ENCODE measurements around the gene EDNRA.

Gene EDNRA

DNA sequence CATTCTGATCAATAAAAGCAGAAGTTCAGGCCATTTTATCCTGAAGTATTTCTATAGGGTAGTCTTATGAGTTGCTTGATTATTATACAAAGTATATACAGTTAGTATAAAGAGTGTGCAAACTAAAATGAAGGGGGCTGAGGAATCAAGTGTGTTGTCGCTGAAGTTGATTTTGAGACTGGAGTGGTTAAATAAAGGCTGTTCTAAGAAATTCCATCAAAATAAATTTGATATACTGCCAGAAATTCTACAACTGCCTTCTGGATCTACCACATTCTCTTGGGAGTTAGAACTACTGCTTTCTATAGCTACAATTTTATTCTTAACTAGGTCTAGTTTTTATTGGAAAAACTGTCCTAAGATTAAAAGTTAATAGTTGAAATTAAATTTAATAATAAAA lies 12.4 kb downstream of the EDNRA start:
- TF ChIP-seq ZFX (IDR thresholded peaks at IDR 0.05; ENCODE audit: borderline replicate concordance) = no peak
- TF ChIP-seq, protein P1, sequence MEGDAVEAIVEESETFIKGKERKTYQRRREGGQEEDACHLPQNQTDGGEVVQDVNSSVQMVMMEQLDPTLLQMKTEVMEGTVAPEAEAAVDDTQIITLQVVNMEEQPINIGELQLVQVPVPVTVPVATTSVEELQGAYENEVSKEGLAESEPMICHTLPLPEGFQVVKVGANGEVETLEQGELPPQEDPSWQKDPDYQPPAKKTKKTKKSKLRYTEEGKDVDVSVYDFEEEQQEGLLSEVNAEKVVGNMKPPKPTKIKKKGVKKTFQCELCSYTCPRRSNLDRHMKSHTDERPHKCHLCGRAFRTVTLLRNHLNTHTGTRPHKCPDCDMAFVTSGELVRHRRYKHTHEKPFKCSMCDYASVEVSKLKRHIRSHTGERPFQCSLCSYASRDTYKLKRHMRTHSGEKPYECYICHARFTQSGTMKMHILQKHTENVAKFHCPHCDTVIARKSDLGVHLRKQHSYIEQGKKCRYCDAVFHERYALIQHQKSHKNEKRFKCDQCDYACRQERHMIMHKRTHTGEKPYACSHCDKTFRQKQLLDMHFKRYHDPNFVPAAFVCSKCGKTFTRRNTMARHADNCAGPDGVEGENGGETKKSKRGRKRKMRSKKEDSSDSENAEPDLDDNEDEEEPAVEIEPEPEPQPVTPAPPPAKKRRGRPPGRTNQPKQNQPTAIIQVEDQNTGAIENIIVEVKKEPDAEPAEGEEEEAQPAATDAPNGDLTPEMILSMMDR (IDR thresholded peaks at IDR 0.05) = no peak
- H3K27ac ChIP-seq = no peak overlapping the region

DNA sequence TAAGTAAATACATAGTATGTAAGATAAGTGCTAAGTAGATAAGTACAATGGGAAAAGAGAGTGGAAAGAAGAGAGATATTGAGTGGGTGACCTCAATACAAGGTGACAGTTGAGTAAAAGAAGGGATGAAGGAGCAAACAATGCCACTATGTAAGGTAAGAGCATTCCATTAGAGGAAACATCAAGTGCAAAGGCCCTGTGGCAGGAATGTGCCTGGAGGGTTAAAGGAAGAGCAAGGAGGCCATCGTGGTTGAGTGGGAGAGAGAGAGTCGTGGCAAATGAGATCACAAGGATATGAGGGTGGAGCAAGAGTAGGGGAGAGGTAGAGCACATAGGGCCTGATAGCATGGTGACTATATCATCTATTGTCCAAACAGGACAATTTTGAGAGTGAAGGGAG lies 13.4 kb downstream of the EDNRA start:
- H3K27ac ChIP-seq = no peak overlapping the region
- TF ChIP-seq ZFX (IDR thresholded peaks at IDR 0.05; ENCODE audit: borderline replicate concordance) = no peak
- TF ChIP-seq, protein P1 (IDR thresholded peaks at IDR 0.05) = no peak

DNA sequence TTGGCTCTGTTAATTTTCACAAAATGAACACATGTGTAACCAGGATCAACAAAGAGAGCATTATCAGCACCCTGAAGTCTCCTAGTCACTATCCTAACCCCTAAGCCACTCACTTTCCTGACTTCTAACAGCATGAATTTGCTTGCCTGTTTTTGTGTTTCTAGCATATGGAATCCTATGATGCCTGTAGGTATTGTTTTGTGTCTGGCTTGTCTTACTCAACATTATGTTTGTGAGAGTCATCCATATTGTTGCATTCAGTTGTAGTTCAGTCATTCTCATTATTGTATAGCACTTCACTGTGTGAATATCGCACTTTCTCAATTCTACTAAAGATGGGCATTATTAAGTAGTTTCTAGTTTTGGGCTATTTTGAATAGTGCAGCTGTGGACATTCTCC lies 15.6 kb downstream of the EDNRA start:
- no peak overlapping the region for H3K27ac ChIP-seq
- TF ChIP-seq, protein P1 (IDR thresholded peaks at IDR 0.05) = no peak
- TF ChIP-seq ZFX (IDR thresholded peaks at IDR 0.05; ENCODE audit: borderline replicate concordance) = no peak

DNA sequence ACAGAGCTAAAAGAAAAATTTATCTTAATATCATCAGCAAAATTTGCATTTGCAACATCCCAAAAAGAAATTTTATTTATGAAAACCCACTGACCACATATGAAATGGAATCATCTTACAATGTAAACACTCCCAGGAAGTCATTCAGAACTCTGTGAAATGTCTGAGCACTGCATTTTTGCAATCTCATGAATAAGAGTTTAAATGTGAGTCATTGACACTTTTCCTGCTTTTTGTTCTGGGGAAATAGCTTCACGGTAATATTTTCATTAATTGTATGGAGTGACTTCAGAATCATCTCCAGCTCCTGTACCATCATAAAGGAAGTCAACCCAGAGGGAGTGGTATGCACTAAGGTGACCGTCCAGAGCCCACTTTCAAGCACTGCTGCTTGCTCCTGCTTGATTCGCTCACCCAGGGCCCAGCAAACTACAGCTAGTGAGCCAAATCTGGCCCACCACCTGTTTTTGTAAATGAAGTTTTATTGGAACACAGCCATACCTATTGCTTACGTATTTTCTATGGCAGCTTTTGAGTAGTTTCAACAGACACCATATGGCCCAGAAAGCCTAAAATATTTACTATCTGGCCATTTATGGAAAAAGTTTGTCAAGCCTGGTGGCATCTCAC lies 17.2 kb downstream of the EDNRA start:
- TF ChIP-seq, protein P1 (IDR thresholded peaks at IDR 0.05) = no peak

DNA sequence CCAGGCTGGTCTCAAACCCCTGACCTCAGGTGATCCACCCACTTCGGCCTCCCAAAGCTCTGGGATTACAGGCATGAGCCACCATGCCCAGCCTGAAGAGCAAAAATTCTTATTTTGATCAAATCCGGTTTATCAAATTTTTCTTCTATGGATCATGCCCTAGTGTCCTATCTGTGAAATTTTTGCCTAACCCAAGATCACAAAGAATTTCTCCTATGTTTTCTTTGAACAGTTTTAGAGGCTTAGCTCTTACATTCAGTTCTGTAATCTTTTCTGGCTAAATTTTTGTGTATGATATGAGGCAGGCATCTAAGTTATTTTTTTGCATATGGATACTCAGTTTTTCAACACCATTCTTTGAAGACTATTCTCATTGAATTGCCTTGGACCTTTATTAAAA lies 27.4 kb downstream of the EDNRA start:
- TF ChIP-seq, protein P1 (IDR thresholded peaks at IDR 0.05) = no peak
- TF ChIP-seq ZFX (IDR thresholded peaks at IDR 0.05; ENCODE audit: borderline replicate concordance) = no peak
- no peak overlapping the region for H3K27ac ChIP-seq

More for the DNA sequence above, 17.2 kb downstream of the EDNRA start:
- H3K27ac ChIP-seq = no peak overlapping the region

DNA sequence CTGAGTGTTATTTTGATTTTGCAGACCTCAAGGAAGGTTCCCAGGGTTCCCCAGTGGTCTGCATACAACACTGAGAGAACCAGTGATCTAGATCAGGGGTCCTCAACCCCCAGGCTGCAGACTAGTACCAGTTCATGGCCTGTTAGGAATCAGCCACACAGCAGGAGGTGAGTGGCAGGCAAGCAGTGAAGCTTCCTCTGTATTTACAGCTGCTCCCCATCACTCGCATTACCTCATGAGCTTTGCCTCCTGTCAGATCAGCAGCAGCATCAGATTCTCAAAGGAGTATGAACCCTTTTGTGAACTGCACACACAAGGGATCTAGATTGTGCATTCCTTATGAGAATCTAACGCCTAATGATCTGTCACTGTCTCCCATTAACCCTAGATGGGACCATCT lies 28.5 kb downstream of the EDNRA start:
- TF ChIP-seq, protein P1 (IDR thresholded peaks at IDR 0.05) = no peak
- TF ChIP-seq ZFX (IDR thresholded peaks at IDR 0.05; ENCODE audit: borderline replicate concordance) = no peak
- H3K27ac ChIP-seq = no peak overlapping the region

DNA sequence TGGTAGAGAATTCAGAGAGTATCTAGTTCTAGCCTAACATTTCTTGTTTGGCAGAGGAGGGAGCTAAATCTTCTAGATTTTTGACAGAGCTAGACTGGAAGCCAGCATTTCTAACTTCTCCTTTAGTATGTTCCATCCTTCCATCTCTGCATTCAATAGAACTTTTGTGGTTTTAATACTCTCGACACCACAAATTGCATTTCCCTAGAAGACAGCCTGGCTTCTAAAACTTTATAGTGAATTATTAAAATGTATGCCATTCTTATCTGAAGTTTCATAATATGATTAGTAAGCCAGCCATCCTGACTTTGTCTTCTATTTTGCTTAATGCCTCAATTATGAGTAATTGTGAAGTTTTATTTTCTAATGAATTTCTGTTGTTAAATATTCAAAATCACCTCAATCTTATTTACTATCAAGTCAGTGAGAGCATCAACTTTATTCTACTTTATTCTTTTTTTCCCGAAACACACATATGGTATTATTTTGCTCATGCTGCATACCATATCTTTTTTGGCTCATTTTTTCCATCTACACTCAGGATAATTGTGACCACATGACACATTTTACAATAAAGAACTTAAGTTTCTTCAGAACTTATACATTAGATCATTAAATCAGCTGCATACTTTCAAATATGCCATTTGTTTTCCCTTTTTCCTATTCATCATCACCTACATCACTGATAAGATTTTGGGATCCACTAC lies 30.2 kb downstream of the EDNRA start:
- TF ChIP-seq, protein P1 (IDR thresholded peaks at IDR 0.05) = no peak
- no peak for TF ChIP-seq ZFX (IDR thresholded peaks at IDR 0.05; ENCODE audit: borderline replicate concordance)
- no peak overlapping the region for H3K27ac ChIP-seq
